SK-MEL-5 (cell line): Measurements from ENCODE around the gene RGS2. TPM values are rescaled to one million over a fixed set of nuclear protein-coding genes. Genes with fewer than 3 reads are reported as not detected.

Experiments
- DNase-seq: peaks from one replicate; pipeline ENCODE4 v3.0.0-alpha.2; 2016; ENCODE audit warnings: low read depth, low spot score
- in situ Hi-C: cut with HindIII; loops from 2 replicates; pipeline ENCODE4 v1.10.0; 2016; ENCODE audit warnings: low sequenced_read_pairs, high pct_unique_total_duplicates, low pct_unique_long_range_greater_than_20kb
- total RNA-seq: library from RNA; depleted of rRNA; stranded (reverse); fragments of >200 nt; shearing (Covaris generic); gene quantifications from 2 replicates; pipeline ENCODE4 v1.2.3, GENCODE V29; 2014

Gene RGS2
- total RNA-seq, 1 experiment from 2014 or later, result 12.5 TPM

DNA sequence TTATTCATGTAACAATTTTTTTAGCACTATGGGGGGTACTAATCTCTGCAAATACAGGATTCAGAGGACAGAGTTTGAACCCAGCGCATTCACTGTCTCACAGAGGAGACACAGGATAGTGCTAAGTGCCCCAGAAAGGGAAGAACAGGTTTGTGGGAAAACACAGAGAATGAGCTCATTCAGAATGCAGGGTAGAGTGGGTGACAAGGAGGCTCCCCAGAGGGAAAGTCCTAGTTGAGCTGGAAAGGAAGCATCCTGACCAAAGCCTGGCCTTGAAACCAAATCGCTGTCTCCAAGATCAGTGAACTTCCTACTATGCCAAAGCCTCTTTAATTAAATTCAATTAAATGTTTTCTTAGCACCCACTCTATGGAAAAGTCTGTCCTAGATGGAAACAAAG, 19.0 kb upstream of the RGS2 start:
- in situ Hi-C loops, result no loop called here
- DNase-seq, result no peak

DNA sequence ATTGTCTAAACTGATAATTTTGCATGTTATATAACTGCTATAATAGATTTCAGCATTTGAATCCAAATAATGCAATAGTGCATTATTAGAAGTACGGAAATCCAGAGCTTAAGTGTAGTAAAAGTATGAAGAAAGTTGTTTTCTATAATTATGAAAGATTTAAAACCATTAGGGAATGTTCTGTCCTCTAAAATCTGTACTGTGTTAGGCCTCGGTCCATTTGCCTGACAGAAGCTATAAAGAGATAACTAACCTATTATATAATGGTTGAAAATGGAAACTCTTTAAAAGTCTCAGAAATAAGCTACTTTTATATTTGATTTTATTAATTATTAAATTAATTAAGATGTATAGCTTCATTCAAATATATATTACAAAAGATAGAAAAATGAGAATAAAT, 16.2 kb upstream of the RGS2 start:
- DNase-seq, result no peak
- in situ Hi-C loops, result no loop called here

DNA sequence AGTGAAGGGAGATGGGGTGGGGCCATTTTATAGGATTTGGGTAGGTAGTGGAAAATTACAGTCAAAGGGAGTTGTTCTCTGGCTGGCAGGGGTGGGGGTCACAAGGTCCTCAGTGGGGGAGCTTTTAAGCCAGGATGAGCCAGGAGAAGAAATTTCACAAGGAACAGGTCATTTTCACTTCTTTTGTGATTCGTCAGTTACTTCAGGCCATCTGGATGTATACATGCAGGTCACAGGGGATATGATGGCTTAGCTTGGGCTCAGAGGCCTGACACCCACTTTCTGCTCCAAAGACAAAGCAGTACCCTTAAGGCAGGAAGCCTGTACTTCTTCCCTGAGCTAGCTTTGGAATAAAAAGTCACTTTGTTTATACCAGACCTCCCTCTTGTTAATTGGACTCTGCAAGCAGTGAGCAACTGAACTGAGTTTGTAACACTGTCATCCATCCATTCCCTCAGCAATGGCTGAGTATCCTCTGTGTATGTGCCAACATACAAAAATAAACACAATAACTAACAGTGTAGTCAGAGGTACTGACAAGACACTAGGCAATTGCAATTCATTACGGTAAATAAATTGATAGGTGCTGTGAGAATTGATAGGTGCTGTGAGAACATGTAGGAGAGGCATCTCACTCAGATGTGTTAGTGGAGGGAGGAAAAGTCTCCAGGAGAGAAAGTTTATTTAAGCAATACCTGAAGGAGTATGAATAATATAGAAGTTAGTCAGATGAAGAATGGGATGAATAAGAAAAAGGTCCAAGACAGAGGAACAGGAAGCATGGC, 14.7 kb upstream of the RGS2 start:
- in situ Hi-C loops, result no loop called here
- DNase-seq, result no peak

DNA sequence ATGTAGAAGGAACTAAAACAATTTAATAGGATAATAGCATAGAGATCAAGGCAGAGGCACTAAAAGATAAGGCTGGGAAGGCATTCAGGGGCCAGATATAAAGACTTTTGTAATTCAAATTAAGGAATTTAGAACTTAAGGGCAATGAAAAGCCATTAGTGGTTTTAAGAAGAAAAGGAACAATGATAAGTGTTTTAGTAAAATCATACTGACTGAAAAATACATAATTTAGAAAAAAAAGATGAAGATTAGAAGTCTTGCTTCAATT, 14.1 kb upstream of the RGS2 start:
- in situ Hi-C loops, result no loop called here
- DNase-seq, result no peak

DNA sequence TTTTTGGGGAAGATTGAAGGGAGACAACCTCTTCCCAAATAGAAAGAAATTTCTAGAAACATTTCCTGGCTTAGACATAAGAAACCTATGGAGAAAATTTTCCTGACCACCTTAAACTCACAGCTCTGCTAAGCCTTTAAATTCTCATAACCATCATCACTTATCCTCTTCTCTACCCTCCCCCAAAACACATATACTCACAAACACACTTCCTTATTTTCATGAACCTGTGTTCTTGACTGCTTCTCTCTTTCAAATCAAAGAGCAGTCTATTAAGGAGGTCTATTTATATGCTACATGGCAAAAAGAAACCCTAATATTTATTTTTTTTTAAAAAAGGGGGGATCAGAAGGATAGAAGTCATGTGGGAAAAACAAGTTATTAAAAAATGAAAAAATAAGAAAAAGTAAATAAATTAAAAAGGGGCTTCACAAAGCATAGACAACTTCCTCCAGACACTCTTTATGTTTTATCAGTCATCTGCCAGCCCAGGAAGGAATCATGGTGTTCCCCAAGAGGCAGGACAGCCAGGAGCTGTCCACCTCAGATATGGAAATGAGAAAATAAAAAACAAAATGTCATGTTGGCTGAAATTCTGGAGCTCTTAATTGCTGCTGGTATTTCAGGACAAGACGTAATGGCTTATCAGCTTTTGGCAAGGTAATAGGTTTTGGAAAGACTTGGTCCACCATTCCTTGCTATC, 12.8 kb upstream of the RGS2 start:
- DNase-seq, result no peak
- in situ Hi-C loops, result no loop called here

DNA sequence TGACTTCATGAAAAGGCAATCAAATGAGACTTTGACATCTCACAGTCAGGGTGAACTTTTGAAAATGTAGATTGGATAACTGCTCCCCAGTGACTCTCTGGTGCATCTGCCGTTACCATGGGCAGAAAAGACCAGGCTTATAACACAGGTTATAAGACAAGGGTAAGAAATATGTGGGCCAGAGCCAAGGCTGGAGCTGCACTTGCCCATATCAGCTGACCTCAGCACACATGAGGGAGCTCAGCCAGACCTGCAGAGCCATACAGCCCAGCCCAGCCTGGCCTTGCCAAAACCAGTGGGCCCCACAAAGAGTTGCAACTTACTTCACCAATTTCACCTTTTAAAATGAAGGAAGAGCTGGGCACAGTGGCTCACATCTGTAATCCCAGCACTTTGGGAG, 11.7 kb upstream of the RGS2 start:
- no peak for DNase-seq
- in situ Hi-C loops, result no loop called here

DNA sequence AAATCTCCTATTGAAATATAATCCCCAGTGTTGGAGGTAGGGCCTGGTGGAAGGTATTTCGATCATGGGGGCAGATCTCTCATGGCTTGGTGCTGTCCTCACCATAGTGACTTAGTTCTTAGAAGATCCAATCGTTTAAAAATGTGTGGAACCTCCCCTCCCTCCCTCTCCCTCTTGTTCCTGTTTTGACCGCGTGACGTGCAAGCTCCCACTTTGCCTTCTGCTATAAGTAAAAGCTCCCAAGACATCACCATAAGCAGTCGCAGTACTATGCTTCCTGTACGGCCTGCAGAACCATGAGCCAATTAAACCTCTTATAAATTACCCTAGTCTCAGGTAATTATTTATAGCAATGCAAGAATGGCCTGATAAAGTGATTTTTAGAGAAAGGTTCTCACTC, 10.9 kb upstream of the RGS2 start:
- in situ Hi-C loops, result no loop called here
- DNase-seq, result no peak

DNA sequence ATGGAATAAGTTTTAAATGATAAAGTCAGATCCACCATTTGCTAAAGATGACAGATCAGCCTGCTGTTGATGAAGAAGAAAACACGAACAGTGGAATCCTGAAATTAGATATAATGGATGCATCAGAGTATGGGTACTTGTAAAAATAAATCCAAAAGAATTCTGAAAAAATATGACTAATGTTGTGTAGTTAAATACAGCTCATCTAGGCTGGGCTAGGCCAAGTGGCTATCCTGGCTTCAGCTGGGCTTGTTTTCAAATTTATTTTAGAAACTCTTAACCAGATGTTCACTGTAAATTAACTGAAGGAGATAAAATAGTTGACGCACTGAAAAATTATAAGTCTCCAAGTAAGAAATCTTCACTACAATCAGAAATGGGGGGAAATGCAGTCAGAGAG, 7.4 kb upstream of the RGS2 start:
- in situ Hi-C loops, result loop anchor here (25.0 kb wide), 2 partner anchors 111 to 211 kb away; no protein-coding TSS in a partner anchor
- no peak for DNase-seq

DNA sequence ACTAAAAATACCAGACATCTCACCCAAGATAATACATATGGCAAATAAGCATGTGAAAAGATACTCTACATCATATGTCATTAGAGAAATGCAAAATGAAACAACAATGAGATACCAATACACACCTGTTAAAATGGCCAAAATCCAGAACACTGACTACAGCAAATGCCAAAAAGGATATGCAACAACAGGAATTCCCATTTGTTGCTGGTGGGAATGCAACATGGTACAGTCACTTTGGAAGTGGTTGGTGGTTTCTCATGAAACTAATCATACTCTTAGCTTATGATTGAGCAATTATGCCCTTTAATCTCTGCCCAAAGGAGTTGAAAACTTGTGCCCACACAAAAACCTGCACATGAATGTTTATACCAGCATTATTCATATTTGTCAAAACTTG, 6.4 kb upstream of the RGS2 start:
- in situ Hi-C loops, result loop anchor here (25.0 kb wide), 2 partner anchors 110 to 210 kb away; no protein-coding TSS in a partner anchor
- DNase-seq, result no peak

DNA sequence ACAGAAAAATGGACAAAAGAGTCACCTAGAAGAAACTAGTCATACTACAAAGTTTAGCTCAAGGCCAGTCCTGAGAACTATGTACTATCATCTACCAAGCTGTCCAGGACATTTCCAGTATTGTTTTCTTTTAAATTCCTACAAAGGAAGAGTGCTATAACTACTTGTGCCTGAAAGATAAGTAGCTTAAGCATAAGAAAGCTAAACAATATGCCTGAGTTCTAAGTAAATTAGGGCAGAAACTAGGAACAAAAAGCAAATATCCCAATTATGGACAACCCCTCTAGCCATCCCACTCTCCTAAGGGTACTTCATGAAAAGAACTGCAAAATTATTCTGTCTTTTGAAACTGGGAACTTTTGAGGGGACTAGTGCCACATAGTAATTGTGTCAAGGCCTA, 5.3 kb upstream of the RGS2 start:
- DNase-seq, result no peak
- in situ Hi-C loops, result loop anchor here (25.0 kb wide), 2 partner anchors 109 to 209 kb away; no protein-coding TSS in a partner anchor

DNA sequence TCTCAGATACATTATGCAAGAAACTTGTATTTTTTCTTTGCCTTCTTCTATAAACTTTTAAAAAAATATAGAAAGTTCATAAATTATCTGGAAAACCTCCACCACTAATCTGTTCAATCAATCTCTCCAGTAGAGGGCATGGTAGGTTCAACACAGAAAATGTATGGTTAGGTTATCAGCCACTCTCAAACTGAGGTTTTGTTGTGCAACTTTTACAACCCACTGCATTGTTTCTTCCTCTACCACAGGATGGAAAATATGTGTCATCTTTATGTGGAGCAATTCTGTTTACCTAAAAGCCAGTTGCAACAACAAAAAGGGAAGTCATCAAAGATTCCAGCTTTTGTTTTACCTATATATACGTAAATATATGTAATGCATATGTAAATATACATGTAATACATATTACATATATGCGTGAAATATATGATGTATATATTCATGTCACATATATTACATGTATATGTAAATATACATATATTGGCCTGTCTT, 3.0 kb upstream of the RGS2 start:
- peak; percentile 86 for DNase-seq
- in situ Hi-C loops, result loop anchor here (25.0 kb wide), 2 partner anchors 106 to 206 kb away; no protein-coding TSS in a partner anchor

DNA sequence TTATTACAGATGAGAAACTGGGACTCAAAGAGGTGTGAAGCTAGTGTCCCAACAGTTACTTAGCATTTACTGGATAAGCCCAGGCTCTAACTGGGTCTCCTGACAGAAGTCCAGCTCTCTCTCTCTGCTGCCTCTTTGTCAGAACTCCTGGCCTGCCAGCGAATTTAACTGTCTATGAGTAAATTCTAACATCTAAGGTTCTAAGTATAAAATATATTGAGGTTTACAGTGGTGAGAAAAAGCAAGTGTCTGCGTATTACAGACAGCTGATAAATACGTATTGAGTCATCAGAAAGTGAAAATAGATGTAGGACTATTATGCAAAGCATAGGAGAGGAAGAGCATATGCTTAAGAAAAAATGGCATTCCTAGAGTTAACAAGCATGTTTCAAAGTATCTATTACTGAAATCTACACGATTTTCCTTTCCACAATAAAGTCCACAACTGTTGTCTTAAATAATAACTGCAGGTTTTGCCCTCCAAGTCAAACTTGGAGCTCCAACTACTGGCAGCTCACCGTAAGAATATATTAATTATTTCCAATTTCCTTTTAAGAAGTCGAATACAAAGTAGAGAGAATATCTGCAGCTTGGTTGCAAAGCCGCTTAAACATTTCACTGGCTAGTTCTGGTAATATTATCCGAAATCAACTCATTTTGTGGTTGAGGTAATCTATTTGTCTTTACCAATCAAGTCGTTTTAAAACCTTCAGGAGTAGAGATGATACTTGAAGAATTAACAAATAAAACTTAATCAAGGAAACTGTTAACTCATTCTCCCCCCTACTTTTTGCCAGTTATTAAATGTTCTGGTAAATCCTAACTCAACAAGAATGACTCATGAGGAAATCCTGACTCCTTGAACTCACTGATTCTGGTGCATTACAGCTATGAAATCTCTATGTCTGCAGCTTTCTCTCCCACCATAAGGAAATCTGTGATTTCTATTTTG, 1.4 kb upstream of the RGS2 start:
- peak; percentile 39 for DNase-seq
- in situ Hi-C loops, result loop anchor here (25.0 kb wide), 2 partner anchors 105 to 205 kb away; no protein-coding TSS in a partner anchor

DNA sequence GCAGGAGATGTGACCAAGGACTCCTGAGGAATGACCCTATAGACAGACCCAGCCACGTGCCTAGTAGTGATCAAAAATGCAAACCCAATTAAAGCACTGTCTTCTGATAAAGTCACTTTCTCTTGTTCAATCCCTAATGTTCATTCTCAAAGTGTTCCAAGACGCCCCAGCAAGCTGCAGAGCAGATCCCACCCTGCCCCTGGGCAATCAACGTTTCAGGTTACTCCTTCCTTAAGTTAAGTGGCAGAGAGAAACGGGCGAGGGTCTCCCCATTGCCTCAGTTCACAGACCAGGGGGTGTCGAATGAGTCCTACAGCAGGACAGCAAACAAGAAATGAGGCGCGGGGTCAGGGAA, 699 bp upstream of the RGS2 start:
- in situ Hi-C loops, result loop anchor here (25.0 kb wide), 2 partner anchors 104 to 204 kb away; no protein-coding TSS in a partner anchor
- DNase-seq, result no peak

DNA sequence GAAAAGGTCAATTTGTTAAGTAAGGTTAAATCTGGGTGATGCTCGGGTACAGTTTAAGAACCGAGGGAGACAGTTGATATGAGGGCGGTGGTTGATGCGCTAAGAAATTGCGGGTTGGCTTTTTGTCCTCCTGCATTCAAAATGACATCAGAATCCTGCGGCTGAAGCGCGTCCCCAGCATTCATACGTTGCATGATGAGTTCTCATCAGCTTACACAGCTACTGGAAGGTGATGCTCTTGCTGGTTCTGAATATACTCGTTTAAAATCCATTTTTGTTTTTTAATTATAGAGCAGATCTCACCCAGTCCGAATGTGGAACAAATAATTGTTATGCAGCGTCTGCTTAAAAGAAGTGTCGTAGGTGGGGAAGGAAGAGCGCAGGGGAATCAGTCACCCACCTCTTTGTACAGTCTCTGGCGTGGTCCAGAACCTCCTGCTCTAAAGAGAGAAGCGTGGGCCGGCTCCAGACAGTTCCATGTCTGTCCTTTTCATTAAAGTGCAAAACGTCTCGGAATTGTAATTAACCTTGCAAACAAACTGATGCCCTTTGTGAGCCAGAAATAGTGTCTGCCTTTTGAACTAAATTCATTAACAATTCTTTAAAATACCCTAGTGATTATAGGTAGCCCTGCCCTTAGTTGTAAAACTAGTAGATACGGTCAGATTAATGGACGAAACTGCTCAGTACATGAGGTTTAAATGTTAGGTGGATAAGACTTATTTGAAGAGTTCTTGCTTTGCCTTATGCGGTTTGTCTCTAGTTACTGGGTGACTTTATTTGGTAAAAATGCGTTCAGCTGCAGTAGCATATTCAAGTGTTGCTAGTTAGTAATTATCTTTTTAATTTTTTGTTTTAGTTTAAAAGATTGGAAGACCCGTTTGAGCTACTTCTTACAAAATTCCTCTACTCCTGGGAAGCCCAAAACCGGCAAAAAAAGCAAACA, 741 bp downstream of the RGS2 start:
- in situ Hi-C loops, result loop anchor here (25.0 kb wide), 2 partner anchors 103 to 203 kb away; no protein-coding TSS in a partner anchor
- DNase-seq, result peak; percentile 56

DNA sequence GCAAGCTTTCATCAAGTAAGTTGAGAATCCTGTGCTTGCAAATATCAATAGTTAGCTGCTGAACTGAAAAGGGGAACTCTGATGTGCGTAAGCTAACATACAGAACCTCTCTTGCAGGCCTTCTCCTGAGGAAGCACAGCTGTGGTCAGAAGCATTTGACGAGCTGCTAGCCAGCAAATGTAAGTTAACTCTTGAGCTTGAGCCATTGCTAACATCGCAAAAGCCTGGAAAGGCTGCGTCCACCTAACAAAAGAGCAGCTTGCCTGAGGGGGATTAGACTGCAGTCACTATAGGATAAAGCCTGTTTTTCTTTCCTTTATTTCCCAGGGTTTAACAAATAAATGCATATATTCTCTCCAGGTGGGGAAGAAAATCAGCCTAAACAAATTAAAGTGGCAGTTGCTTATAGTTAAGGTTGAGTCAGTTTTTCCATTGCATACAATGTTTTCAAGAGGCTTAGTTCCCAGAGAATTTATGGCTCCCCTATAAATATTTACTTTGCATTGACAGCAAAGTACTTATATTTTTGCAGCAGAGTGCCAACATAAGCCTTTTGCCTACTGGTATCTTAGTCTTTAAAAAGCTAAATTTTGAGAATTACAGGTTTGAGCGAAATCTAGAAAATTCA, 1.5 kb downstream of the RGS2 start:
- in situ Hi-C loops, result loop anchor here (25.0 kb wide), 2 partner anchors 102 to 202 kb away; no protein-coding TSS in a partner anchor
- DNase-seq, result no peak

DNA sequence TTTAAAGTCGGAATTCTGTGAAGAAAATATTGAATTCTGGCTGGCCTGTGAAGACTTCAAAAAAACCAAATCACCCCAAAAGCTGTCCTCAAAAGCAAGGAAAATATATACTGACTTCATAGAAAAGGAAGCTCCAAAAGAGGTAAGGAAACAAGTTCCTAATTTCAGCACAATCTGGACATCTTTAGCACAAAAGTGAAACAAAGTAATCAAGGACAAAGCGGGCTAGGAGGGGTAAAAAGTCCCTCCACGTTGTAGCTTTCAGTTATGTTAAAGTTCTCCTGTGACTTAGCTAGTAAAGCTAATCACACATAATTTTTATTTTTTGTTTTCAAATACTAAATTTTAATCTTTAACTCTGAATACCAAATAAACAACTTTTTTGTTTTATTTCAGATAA, 2.2 kb downstream of the RGS2 start:
- in situ Hi-C loops, result loop anchor here (25.0 kb wide), 2 partner anchors 101 to 201 kb away; no protein-coding TSS in a partner anchor
- no peak for DNase-seq
